Esophagus muscularis mucosa (tissue), 4 donors: Measurements from ENCODE around the gene ENOX2. TPM values are rescaled to one million over a fixed set of nuclear protein-coding genes. Genes with fewer than 3 reads are reported as not detected.

Source experiments
- DNase-seq: peaks from one replicate; pipeline ENCODE4 v3.0.0-alpha.2; 2017; ENCODE audit errors: extremely low spot score
- H3K27ac ChIP-seq, 4 donors: fragments of 200-600 bp; sonication (generic); replicated peaks in 1 of 4; 1 replicate in 3 of 4; 2 replicates in 1 of 4; pipeline ENCODE4 v1.5.1; 2016 to 2019; ENCODE audit warnings: mild to moderate bottlenecking in 1 of 4
- H3K27me3 ChIP-seq, 4 donors: fragments of 200-600 bp; sonication (generic); one replicate each; pipeline versions ENCODE4 v1.5.1 to v1.6.0; 2016 to 2019
- H3K36me3 ChIP-seq, 4 donors: fragments of 200-600 bp; sonication (generic); one replicate each; pipeline ENCODE4 v1.5.1; 2016 to 2019
- H3K4me1 ChIP-seq, 4 donors: fragments of 200-600 bp; sonication (generic); one replicate each; pipeline ENCODE4 v1.5.1; 2016 to 2019
- H3K4me3 ChIP-seq, 4 donors: fragments of 200-600 bp; sonication (generic); 1 replicate in 2 of 4; 2 replicates in 2 of 4; pipeline ENCODE4 v1.5.1; 2016 to 2019; ENCODE audit warnings: mild to moderate bottlenecking in 4 of 4, moderate library complexity in 1 of 4
- H3K9me3 ChIP-seq, 4 donors: fragments of 200-600 bp; sonication (generic); 1 replicate in 3 of 4; 2 replicates in 1 of 4; pipeline ENCODE4 v1.5.1; 2016 to 2019
- CTCF ChIP-seq, 3 experiments: fragments of 200-600 bp in 2 of 3; fragments of 450-650 bp in 1 of 3; sonication (generic) in 2 of 3; IDR thresholded peaks; one replicate each; pipeline ENCODE4 v1.5.1; 2017 to 2019; ENCODE audit warnings: antibody characterized with exemption in 3 of 3, mild to moderate bottlenecking in 2 of 3, moderate library complexity in 1 of 3
- EP300 ChIP-seq: sonication (generic); formaldehyde crosslinking; IDR thresholded peaks from one replicate; pipeline ENCODE4 v1.6.1; 2017; ENCODE audit warnings: antibody characterized with exemption
- POLR2A ChIP-seq: fragments of 450-650 bp; IDR thresholded peaks from one replicate; pipeline ENCODE4 v1.6.1; 2017; ENCODE audit warnings: antibody characterized with exemption, moderate library complexity, mild to moderate bottlenecking, low read depth
- POLR2AphosphoS5 ChIP-seq, 2 donors: sonication (generic); formaldehyde crosslinking; IDR thresholded peaks; one replicate each; pipeline ENCODE4 v1.6.1; 2017; ENCODE audit warnings: antibody characterized with exemption in 2 of 2
- WGBS: methylation state at CpG from one replicate; pipeline ENCODE4 v1.1.5; 2018; 5-methylcytosine and 5-hydroxymethylcytosine counted together
- intact Hi-C: fragments of 100-400 bp; cut with DNase I; formaldehyde crosslinking; loops from one replicate; pipeline ENCODE4 v1.15.1; 2023
- total RNA-seq, 4 donors: library from RNA; depleted of rRNA; stranded (reverse); fragments of >200 nt; gene quantifications; one replicate each; pipeline versions ENCODE4 v1.1.0 to v1.2.1, GENCODE V29; 2016

The ENOX2 gene
- total RNA-seq, 4 donors from 2014 or later, result 12.4 to 17.1 (median 15.5) TPM

DNA sequence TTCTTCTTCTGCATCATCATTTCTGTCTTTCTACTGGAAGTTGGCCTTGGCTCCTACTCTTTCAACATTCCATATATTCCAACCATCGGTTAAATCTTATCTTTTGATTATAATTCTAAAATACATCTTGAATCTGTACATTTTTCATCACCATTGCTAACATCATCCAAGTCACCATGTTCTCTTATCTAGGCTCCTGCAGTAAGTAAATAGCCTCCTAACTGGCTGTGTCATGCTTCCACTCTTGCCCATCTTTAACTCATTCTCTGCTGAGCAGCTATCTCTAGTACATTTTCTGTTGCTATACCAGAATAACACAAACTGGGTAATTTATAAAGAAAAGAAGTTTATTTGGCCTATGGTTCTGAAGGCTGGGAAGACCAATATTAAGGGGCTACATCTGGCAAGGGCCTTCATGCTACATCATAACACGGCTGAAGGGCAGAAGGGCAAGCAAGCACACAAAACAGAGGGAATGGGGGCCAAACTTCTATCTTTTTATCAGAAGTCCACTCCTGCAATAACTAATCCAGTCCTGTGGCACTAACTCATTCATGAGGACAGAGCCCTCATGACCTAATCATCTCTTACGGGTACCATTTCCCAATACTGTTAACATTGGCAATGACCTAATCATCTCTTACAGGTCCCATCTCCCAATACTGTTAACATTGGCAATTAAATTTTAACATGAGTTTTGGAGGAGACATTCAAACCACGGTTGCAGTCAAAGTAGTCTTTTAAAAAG lies 72.2 kb downstream of the ENOX2 start:
- WGBS, result 76% methylated on average over 4 of the region's 4 CpGs
- intact Hi-C loops, result no loop called here
- Histone ChIP-seq H3K4me1 (no peaks in the 10 kb centered on the region), H3K27ac (no peak overlapping the region), H3K4me3 (no peak overlapping the region), H3K9me3 (no peaks in the 10 kb centered on the region), H3K36me3 (no peaks in the 10 kb centered on the region), H3K27me3 (no peaks in the 10 kb centered on the region)
- no peak for DNase-seq
- no peak for TF ChIP-seq POLR2A
- no peak for TF ChIP-seq CTCF (IDR thresholded peaks at IDR 0.05)
- no peak for TF ChIP-seq POLR2AphosphoS5 (IDR thresholded peaks at IDR 0.05)
- TF ChIP-seq EP300, result no peak

DNA sequence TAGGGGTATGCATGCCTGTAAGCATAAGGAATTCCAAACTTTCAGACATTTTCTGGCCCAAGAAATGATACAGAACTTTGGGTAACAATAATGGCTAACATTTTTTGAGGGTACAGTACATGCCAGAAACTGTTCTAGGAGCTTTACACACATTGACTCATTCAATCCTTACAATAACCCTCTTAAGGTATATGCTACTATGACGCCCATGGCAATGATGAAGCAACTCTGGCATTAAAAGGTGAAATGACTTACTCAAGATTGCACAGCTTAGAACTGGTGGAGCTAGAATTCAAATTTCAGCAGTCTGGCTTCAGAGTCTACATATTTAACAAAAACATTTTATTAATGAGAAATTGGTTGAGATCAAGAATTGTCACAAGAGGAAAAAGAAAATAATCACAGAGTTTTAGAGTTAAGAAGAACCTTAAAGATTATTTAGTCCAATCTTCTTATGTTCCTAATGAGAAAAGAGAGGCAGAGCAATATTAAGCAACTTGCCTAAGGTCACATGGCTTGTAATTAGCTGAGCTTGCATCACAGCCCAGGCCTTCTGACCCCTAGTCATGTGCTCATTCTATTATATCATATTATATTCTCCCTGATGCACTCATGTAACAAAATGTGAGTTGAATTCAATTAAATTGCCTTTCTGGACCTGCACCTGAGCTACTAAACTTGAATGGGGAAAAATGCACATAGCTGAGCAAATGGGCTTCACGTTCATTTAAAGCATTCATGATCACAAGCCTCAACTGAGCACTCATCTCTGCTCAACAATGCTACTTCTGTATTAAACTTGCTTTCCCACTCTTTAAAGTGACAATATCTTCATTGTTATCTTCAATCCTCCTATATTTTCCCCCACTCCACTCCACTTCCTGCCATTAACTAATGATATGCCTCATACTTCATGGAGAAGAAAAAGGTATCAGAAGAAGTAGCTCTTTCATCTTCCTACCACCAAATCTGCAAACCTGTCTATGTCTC lies 73.2 kb downstream of the ENOX2 start:
- Histone ChIP-seq H3K4me1 (no peaks in the 10 kb centered on the region), H3K4me3 (no peak overlapping the region), H3K36me3 (no peaks in the 10 kb centered on the region), H3K27me3 (no peaks in the 10 kb centered on the region), H3K9me3 (no peaks in the 10 kb centered on the region), H3K27ac (no peak overlapping the region)
- DNase-seq, result no peak
- 53% methylated on average over 2 of the region's 2 CpGs for WGBS
- TF ChIP-seq POLR2AphosphoS5 (IDR thresholded peaks at IDR 0.05), result no peak
- intact Hi-C loops, result no loop called here

GRCh38 chrX:130828641-130829040 lies 74.4 kb downstream of the ENOX2 start:
- no peak for DNase-seq
- TF ChIP-seq CTCF (IDR thresholded peaks at IDR 0.05), result no peak
- no peak for TF ChIP-seq POLR2A
- TF ChIP-seq EP300, result no peak
- no peak for TF ChIP-seq POLR2AphosphoS5 (IDR thresholded peaks at IDR 0.05)
- no peaks in the 10 kb centered on the region for H3K4me1 ChIP-seq
- WGBS, result 79% methylated on average over 3 of the region's 3 CpGs
- intact Hi-C loops, result no loop called here
- no peak overlapping the region for H3K27ac ChIP-seq
- H3K27me3 ChIP-seq, result no peaks in the 10 kb centered on the region
- no peaks in the 10 kb centered on the region for H3K36me3 ChIP-seq
- no peaks in the 10 kb centered on the region for H3K9me3 ChIP-seq
- no peak overlapping the region for H3K4me3 ChIP-seq

- H3K4me3 ChIP-seq, result no peak overlapping the region
- intact Hi-C loops, result no loop called here
- WGBS, result 65% methylated on average over 2 of the region's 2 CpGs
- H3K27ac ChIP-seq, result no peak overlapping the region
- no peaks in the 10 kb centered on the region for H3K36me3 ChIP-seq
- TF ChIP-seq EP300 (no peak), CTCF (IDR thresholded peaks at IDR 0.05) (no peak), POLR2AphosphoS5 (IDR thresholded peaks at IDR 0.05) (no peak), POLR2A (no peak)
- H3K9me3 ChIP-seq, result no peaks in the 10 kb centered on the region
- no peak for DNase-seq
- no peaks in the 10 kb centered on the region for H3K27me3 ChIP-seq
- no peaks in the 10 kb centered on the region for H3K4me1 ChIP-seq
Measured at GRCh38 chrX:130827648-130828047, 75.4 kb downstream of the ENOX2 start.

GRCh38 chrX:130826249-130826648 lies 76.8 kb downstream of the ENOX2 start:
- intact Hi-C loops, result no loop called here
- Histone ChIP-seq H3K27me3 (no peaks in the 10 kb centered on the region), H3K36me3 (no peaks in the 10 kb centered on the region), H3K4me1 (no peaks in the 10 kb centered on the region), H3K9me3 (no peaks in the 10 kb centered on the region), H3K4me3 (no peak overlapping the region), H3K27ac (no peak overlapping the region)
- no peak for DNase-seq
- TF ChIP-seq CTCF (IDR thresholded peaks at IDR 0.05) (no peak), POLR2AphosphoS5 (IDR thresholded peaks at IDR 0.05) (no peak), POLR2A (no peak), EP300 (no peak)
- 30% methylated on average over 1 of the region's 1 CpG for WGBS
